GM19351 (cell line): ENCODE data around the gene IGSF9.

ENCODE experiments used
- ATAC-seq: cut with Tn5 transposase; IDR thresholded peaks from one replicate; pipeline ENCODE4 v1.9.1; 2021; ENCODE audit warnings: mild to moderate bottlenecking, moderate library complexity; ENCODE audit not compliant: unreplicated experiment

The IGSF9 gene, protein sequence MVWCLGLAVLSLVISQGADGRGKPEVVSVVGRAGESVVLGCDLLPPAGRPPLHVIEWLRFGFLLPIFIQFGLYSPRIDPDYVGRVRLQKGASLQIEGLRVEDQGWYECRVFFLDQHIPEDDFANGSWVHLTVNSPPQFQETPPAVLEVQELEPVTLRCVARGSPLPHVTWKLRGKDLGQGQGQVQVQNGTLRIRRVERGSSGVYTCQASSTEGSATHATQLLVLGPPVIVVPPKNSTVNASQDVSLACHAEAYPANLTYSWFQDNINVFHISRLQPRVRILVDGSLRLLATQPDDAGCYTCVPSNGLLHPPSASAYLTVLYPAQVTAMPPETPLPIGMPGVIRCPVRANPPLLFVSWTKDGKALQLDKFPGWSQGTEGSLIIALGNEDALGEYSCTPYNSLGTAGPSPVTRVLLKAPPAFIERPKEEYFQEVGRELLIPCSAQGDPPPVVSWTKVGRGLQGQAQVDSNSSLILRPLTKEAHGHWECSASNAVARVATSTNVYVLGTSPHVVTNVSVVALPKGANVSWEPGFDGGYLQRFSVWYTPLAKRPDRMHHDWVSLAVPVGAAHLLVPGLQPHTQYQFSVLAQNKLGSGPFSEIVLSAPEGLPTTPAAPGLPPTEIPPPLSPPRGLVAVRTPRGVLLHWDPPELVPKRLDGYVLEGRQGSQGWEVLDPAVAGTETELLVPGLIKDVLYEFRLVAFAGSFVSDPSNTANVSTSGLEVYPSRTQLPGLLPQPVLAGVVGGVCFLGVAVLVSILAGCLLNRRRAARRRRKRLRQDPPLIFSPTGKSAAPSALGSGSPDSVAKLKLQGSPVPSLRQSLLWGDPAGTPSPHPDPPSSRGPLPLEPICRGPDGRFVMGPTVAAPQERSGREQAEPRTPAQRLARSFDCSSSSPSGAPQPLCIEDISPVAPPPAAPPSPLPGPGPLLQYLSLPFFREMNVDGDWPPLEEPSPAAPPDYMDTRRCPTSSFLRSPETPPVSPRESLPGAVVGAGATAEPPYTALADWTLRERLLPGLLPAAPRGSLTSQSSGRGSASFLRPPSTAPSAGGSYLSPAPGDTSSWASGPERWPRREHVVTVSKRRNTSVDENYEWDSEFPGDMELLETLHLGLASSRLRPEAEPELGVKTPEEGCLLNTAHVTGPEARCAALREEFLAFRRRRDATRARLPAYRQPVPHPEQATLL

GRCh38 chr1:159945483-159946241 lies at the start of gene IGSF9:
Gene IGSF9, minus strand, starts transcription at chr1:159945613. Its CDS starts 2,159 bp downstream, at chr1:159943454.
- ATAC-seq, result peak; percentile 81

GRCh38 chr1:159994896-159995295 lies 49.5 kb upstream of the IGSF9 start:
- no peak for ATAC-seq

DNA sequence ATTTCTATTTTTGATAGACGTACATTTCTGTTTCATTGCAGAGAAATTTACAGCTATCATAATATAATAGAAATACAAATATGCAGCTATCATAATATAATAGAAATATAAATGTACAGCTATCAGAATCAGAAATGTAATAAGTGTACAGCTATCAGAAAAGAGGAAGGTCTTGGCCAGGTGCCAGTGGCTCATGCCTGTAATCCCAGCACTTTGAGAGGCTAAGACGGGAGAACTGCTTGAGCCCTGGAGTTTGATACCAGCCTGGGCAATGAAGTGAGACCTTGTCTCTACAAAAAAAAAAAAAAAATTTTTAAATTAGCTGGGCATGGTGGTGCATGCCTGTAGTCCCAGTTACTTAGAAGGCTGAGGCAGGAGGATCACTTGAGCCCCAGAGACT lies 48.5 kb upstream of the IGSF9 start:
- no peak for ATAC-seq

DNA sequence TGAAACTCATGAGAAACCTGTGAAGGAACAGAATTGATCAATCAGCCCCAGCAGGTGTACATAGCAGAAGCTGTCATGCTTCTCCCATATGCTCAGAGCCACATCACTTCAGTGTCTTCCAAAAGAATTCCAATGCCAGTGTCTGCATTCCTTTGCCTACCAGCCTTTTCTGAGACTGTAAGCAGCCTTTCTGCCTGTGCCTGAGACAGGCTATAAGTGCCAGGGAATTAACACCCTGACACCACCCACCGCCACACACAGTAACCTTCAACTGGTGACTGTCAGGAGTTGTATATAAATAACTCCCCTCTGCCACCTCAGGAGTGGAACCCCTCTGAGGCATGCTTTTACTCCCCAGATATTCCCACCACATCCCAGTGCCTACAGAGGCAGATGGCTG lies 46.7 kb upstream of the IGSF9 start:
- ATAC-seq, result no peak

DNA sequence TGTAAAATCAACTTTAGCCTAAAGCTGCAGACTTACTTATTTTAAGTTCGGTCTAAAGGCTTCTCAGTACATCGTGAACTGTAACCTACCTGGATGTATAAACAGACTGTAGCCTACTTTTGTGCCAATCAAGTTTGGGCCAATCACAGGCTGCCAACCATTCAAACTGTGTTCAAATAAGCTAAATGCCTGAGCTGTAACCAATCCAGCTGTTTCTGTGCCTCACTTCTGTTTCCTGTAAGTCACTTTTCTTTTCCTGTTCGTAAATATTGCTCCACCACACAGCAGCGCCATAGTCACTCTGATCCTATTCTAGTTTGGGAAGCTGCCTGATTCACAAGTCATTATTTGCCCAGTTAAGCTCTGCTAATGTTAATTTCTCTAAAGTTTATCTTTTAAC lies 46.1 kb upstream of the IGSF9 start:
- no peak for ATAC-seq

- no peak for ATAC-seq
Measured at GRCh38 chr1:159990005-159990404, 44.6 kb upstream of the IGSF9 start.

- ATAC-seq, result no peak
Measured at GRCh38 chr1:159989581-159989980, 44.2 kb upstream of the IGSF9 start.

GRCh38 chr1:159988006-159988405 lies 42.6 kb upstream of the IGSF9 start:
- no peak for ATAC-seq

GRCh38 chr1:159987186-159987585 lies 41.8 kb upstream of the IGSF9 start:
- ATAC-seq, result no peak

DNA sequence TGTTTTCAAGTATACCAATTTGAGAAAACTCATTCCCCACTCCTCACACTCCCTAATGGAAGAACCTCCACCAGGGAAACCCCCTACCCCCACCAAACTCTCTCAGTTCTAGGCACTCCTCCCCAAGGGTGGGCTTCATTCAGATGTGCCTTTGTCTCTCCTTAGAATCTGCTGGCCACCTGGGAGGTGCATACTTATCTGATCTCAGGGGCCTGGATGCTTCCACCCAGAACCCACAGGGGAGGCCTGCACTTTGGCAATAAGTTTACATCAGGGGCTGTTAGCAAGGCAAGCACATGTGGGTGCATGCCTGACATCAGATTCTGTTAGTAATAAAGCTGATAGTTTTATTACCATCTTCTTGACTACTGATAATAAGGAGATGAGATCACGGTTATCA lies 41.1 kb upstream of the IGSF9 start:
- ATAC-seq, result no peak

GRCh38 chr1:159986093-159986492 lies 40.7 kb upstream of the IGSF9 start:
- no peak for ATAC-seq

DNA sequence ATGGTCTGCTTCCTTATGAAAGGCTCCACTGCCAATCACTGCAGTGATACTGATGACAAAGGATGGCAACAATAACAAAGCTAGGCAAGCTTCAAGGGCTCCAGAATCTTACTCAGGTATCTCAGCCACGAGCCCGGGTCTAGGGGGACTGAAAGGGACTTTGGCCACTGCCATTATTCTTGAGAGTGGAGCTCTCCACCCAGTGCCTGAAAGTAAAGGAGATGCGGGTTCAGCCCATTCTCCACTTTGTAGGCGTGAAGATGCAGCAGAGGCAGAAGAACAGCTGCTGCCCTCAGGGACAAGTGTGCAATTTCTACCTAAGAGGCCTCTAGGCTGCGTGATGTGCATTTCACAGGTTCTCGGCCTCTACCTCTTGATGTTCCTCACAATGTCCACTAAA lies 40.1 kb upstream of the IGSF9 start:
- no peak for ATAC-seq

DNA sequence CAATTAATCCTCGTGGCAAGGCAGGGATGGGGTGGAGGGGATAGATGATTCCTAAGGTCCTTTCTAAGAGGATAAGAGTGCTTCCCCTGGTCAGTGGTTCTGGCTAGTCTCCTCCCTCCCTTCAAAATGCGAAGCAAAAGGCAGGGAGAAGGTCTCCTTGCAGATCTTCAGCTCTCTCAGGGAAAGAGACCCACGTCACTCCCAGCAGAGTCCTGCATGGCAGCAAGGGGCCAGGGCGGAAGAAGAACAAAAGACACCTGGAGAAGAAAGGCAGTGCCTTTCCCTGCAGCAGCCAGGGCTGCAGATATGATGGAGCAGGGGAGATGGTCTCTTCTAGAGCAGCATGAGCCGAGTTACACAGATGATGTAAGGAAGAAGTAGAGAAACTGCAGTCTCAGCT lies 38.3 kb upstream of the IGSF9 start:
- ATAC-seq, result no peak

DNA sequence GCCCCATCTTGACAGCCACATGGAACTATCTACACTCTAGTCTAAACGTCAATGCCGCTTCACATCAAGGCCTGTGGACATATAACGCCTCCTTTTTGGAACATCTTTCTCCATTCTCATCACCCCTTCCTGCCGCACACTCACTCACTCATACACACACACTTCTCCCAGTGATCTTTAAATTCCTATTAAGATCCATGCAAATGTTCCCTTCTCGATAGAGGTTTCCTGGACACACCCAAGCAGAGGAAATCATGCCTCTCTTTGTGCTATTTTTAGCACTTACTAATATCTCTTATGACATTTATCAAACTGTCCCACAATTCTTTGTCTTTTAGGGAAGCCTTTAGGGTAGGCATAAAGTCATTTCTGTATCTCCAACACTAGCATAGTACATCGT lies 36.9 kb upstream of the IGSF9 start:
- no peak for ATAC-seq

GRCh38 chr1:159981351-159982055 lies 36.1 kb upstream of the IGSF9 start:
- no peak for ATAC-seq

- ATAC-seq, result no peak
Measured at GRCh38 chr1:159980786-159981185, 35.4 kb upstream of the IGSF9 start.

GRCh38 chr1:159980076-159980475 lies 34.7 kb upstream of the IGSF9 start:
- no peak for ATAC-seq

GRCh38 chr1:159979257-159979656 lies 33.8 kb upstream of the IGSF9 start:
- no peak for ATAC-seq

GRCh38 chr1:159978107-159978398 lies 32.6 kb upstream of the IGSF9 start:
- ATAC-seq, result no peak

GRCh38 chr1:159977364-159978106 lies 32.1 kb upstream of the IGSF9 start:
- ATAC-seq, result no peak
